ENCODE data around the gene CFAP65.

CFAP65 gene

GRCh38 chr2:218991674-218992168 lies 49.6 kb downstream of the CFAP65 start:
- DNase-seq (ENCODE audit: low read depth in 2 of 2): no peak

- DNase-seq (ENCODE audit: low read depth in 2 of 2): no peak
Observed at GRCh38 chr2:218990612-218991011, 50.7 kb downstream of the CFAP65 start.

- DNase-seq (ENCODE audit: low read depth in 2 of 2): no peak
Observed at GRCh38 chr2:218990052-218990451, 51.3 kb downstream of the CFAP65 start.

- DNase-seq (ENCODE audit: low read depth in 2 of 2): no peak
Observed at GRCh38 chr2:218988650-218989049, 52.7 kb downstream of the CFAP65 start.

- no peak for DNase-seq (ENCODE audit: low read depth in 2 of 2)
Observed at GRCh38 chr2:218988164-218988563, 53.2 kb downstream of the CFAP65 start.

- DNase-seq (ENCODE audit: low read depth in 2 of 2): no peak
Observed at GRCh38 chr2:218986148-218986761, 55.1 kb downstream of the CFAP65 start.

GRCh38 chr2:218985325-218986091 lies 55.8 kb downstream of the CFAP65 start:
- no peak for DNase-seq (ENCODE audit: low read depth in 2 of 2)

GRCh38 chr2:218985021-218985324 lies 56.3 kb downstream of the CFAP65 start, which contains the start of gene FEV:
Gene FEV, minus strand, starts transcription at chr2:218985184. Its CDS starts 109 bp downstream, at chr2:218985075.
- no peak for DNase-seq (ENCODE audit: low read depth in 2 of 2)

- no peak for DNase-seq (ENCODE audit: low read depth in 2 of 2)
Observed at GRCh38 chr2:218984239-218985020, 56.9 kb downstream of the CFAP65 start.

- DNase-seq (ENCODE audit: low read depth in 2 of 2): no peak
Observed at GRCh38 chr2:218983934-218984238, 57.4 kb downstream of the CFAP65 start.

GRCh38 chr2:218983263-218983933 lies 57.9 kb downstream of the CFAP65 start:
- no peak for DNase-seq (ENCODE audit: low read depth in 2 of 2)

GRCh38 chr2:218982586-218983262 lies 58.6 kb downstream of the CFAP65 start:
- DNase-seq (ENCODE audit: low read depth in 2 of 2): no peak

GRCh38 chr2:218981881-218982585 lies 59.3 kb downstream of the CFAP65 start:
- no peak for DNase-seq (ENCODE audit: low read depth in 2 of 2)

- no peak for DNase-seq (ENCODE audit: low read depth in 2 of 2)
Observed at GRCh38 chr2:218981390-218981880, 59.9 kb downstream of the CFAP65 start.

GRCh38 chr2:218980735-218981389 lies 60.5 kb downstream of the CFAP65 start:
- no peak for DNase-seq (ENCODE audit: low read depth in 2 of 2)

- DNase-seq (ENCODE audit: low read depth in 2 of 2): peak; percentile 70 to 85
Observed at GRCh38 chr2:218979846-218980734, 61.2 kb downstream of the CFAP65 start.

- DNase-seq (ENCODE audit: low read depth in 2 of 2): no peak
Observed at GRCh38 chr2:218975060-218975777, 66.1 kb downstream of the CFAP65 start.

- DNase-seq (ENCODE audit: low read depth in 2 of 2): no peak
Observed at GRCh38 chr2:218970894-218971293, 70.4 kb downstream of the CFAP65 start.

Data from stimulated activated CD4-positive, alpha-beta T cell treated with anti-CD3 and anti-CD28 coated beads, Interleukin-12 subunit alpha, Interleukin-12 subunit beta, amount 100 ng/mL, for 24 hours (primary cell).